K562 (cell line): ENCODE data around the gene DRGX.

Experiments used
- CUX1 ChIP-seq: fragments of 200-800 bp; sonication (Bioruptor generic); IDR thresholded peaks from 2 replicates; pipeline ENCODE4 v1.6.1; 2016; ENCODE audit warnings: missing genetic modification characterization, missing compliant biosample characterization
- EZH2 ChIP-seq: IDR thresholded peaks from 2 replicates; pipeline ENCODE4 v1.6.1; 2012; ENCODE audit warnings: low read depth, mild to moderate bottlenecking, inconsistent platforms, low read length, borderline replicate concordance
- MTF1 ChIP-seq: fragments of 250-450 bp; sonication (Bioruptor Pico); IDR thresholded peaks from 2 replicates; pipeline ENCODE4 v1.9.0; 2021; ENCODE audit warnings: moderate library complexity, mild to moderate bottlenecking, inconsistent platforms, borderline replicate concordance
- POLR2A ChIP-seq: fragments of 450-650 bp; conservative IDR thresholded peaks from 2 replicates; pipeline ENCODE4 v1.6.1; 2016
- ZBTB49 ChIP-seq: sonication (generic); formaldehyde crosslinking; IDR thresholded peaks from 2 replicates; pipeline ENCODE4 v1.8.0; 2022; ENCODE audit warnings: missing genetic modification reagents, mild to moderate bottlenecking, borderline replicate concordance
- TF ChIP-seq, protein P1 (sequence below): fragments of 250-450 bp; sonication (Bioruptor Pico); IDR thresholded peaks from 2 replicates; pipeline ENCODE4 v1.8.0; 2021; ENCODE audit warnings: moderate library complexity, mild to moderate bottlenecking, inconsistent platforms
- TF ChIP-seq, protein P2 (sequence below), 3 experiments: fragments of 200-800 bp in 1 of 3; sonication (Bioruptor generic) in 1 of 3; sonication (generic) in 1 of 3; formaldehyde crosslinking in 1 of 3; IDR thresholded peaks; 2 replicates each; pipeline versions ENCODE4 v1.6.1 to v1.8.0; 2016 to 2022; ENCODE audit warnings: mild to moderate bottlenecking in 2 of 3, missing compliant biosample characterization in 2 of 3, missing genetic modification characterization in 2 of 3, missing genetic modification reagents in 1 of 3

- TF ChIP-seq ZBTB49 (CRISPR knock-in tag) (no peak), CUX1 (CRISPR knock-in tag) (no peak), EZH2 (no peak), POLR2A (no peak), MTF1 (CRISPR knock-in tag) (no peak)
- TF ChIP-seq, protein P1, sequence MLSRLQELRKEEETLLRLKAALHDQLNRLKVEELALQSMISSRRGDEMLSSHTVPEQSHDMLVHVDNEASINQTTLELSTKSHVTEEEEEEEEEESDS (CRISPR knock-in tag), result no peak
- TF ChIP-seq, protein P2, sequence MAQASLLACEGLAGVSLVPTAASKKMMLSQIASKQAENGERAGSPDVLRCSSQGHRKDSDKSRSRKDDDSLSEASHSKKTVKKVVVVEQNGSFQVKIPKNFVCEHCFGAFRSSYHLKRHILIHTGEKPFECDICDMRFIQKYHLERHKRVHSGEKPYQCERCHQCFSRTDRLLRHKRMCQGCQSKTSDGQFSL (CRISPR knock-in tag; IDR thresholded peaks at IDR 0.05), result no peak
- TF ChIP-seq, protein P2 (tag; IDR thresholded peaks at IDR 0.05), result no peak
Observed at GRCh38 chr10:49325131-49325915, 70.6 kb downstream of the DRGX start.
